ENCODE data around the gene CCDC183.

- TF ChIP-seq CTCF (IDR thresholded peaks at IDR 0.05; ENCODE audit: low read depth, low read length), result no peak
- TF ChIP-seq MAX (IDR thresholded peaks at IDR 0.05; ENCODE audit: low read depth, low read length), result no peak
These were observed 42.4 kb downstream of the CCDC183 start for GRCh38 chr9:136838314-136839228.
